WI38 (cell line): ENCODE data around the gene TSPAN2.

Experiments
- H3K4me3 ChIP-seq: 2 replicates; pipeline ENCODE4 v1.5.1; 2011; ENCODE audit warnings: low read depth, mild to moderate bottlenecking, control low read depth, low read length
- TF ChIP-seq, protein P1 (sequence below): IDR thresholded peaks from 2 replicates; pipeline ENCODE4 v1.5.1; 2012; ENCODE audit warnings: low read depth, mild to moderate bottlenecking, control low read depth, low read length

TSPAN2 gene

DNA sequence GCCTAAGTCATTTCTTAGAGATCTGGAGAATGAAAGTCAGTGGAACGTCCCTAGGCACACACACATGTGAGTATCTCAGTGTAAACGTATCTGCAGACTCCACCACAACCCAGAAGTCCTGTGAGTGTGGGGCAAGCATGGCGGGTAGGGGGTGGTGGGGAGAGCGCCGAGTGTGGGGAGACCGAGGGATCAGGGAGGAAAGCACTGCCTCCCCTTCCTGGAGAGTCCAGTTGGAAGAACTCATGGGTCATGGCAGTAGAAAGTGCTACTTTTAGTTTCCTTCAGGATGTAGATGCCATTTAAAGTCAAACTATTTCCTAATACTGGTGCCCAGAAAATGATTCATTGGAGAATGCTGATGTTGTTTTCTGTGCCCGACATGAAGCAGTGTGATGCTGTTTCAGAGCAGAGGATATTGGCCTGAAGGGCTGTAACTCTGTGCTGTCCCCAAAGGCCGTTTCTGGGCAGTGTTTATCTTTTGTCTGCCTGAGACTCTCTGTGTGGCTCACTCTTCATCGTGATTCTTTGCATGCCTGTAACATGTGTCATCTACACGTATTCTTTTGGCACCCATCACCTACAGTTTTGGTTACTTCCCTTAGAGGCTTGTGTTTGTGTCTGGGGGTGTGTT lies 45.7 kb upstream of the TSPAN2 start:
- H3K4me3 ChIP-seq, result no peak overlapping the region
- TF ChIP-seq, protein P1, sequence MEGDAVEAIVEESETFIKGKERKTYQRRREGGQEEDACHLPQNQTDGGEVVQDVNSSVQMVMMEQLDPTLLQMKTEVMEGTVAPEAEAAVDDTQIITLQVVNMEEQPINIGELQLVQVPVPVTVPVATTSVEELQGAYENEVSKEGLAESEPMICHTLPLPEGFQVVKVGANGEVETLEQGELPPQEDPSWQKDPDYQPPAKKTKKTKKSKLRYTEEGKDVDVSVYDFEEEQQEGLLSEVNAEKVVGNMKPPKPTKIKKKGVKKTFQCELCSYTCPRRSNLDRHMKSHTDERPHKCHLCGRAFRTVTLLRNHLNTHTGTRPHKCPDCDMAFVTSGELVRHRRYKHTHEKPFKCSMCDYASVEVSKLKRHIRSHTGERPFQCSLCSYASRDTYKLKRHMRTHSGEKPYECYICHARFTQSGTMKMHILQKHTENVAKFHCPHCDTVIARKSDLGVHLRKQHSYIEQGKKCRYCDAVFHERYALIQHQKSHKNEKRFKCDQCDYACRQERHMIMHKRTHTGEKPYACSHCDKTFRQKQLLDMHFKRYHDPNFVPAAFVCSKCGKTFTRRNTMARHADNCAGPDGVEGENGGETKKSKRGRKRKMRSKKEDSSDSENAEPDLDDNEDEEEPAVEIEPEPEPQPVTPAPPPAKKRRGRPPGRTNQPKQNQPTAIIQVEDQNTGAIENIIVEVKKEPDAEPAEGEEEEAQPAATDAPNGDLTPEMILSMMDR, result no peak

DNA sequence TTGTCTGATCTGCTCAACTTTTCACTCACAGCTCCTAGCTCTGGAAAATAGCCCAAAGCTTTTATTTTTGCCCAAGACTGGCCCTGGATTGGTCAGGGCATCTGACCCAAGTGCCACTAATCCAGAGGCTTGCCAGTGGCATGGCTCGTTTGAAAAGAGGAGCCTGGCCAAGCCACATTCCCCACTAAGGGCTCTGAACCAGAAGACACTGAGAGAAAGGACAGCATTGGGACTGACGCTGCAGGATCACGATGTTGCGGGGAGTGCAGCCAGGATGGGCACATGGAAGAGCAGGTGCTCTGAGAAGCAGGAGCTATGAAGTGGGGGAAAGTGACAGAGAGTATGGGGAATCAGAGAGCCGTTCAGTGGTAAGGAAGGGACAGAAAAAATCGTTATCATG lies 44.9 kb upstream of the TSPAN2 start:
- TF ChIP-seq, protein P1, result no peak
- H3K4me3 ChIP-seq, result no peak overlapping the region

DNA sequence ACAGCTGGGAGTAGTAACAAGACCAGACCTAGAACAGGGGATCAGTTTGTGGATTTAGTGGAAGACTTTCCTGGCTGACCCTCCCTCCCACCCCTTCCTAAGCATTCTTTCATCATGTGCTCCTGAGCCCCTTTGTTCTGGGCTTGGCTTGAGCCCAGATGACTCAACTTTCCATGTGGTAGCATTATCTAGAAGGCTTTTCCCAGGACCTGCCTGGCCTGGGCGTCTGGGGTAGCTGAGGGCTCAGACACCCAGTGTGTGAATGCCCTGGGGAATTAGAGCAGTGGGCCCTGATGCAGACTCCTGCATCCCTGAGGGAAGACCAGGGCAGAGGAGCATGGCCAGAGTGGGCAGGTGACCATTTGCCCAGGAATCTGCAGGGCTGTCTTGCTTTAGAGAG lies 44.1 kb upstream of the TSPAN2 start:
- H3K4me3 ChIP-seq, result no peak overlapping the region
- TF ChIP-seq, protein P1, result no peak

DNA sequence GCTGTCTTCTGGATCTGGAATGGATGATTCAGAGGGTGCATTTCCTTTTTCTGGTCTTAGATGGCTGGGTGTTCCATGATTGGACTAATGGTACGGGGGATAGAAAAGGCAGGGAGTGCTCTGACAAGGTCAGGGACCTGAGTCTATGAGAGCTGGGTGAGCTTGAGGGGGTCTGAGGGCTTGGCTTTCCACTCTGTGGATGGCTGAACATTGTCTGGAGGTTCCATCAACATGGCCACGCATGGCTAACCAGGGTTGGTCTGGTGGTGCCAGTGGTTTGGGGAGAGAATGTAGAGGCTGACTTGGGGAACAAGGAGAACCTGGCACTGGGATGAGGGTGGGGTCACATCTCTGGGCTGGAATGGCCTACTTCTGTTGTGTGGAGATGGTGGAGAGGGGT lies 41.5 kb upstream of the TSPAN2 start:
- H3K4me3 ChIP-seq, result no peak overlapping the region
- TF ChIP-seq, protein P1, result no peak

DNA sequence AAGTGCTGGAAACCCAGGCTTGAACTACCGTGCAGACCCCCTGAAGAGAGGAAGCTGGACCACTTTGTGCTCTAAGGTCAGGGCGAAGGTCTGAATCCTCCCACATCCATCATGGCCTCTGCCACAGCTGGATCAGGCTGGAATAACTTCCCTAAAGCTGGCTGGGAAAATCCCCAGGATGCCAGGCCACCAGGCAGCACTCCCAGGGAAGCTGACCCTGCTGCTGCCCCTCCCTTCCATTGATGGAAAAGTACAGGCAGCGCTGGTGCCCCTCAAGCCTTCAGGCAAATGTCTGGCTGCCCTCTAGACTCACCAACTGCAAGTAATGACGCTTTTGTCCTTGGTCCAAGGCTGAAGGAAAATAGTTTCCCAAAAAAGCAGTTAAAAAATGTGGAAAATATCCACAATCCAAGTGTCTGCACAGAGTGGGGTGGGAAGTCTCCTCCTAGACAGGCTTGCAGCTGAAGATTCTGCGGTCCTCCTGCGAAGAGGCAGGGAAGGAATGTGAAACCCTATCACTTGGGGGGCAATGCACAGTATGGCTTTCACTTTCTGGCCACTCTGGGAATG lies 39.9 kb upstream of the TSPAN2 start:
- TF ChIP-seq, protein P1, result no peak

DNA sequence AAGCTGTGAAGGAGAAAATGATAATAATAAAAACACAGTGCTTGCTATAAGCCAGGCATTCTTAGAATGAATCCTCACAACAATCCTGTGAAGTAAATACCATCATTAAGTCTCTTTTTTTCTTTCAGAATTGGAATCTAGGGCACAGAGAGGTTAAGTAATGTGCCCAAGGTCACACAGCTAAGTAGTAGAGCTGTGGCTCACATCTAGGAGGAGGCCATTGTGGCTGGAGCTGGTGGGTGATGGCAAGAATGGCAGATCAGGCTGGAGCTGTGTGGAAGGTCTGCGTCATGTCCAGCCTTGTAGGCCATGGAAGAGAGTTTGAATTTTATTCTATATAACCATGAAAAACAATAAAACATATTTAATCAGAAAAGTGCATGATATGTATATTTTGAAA lies 38.2 kb upstream of the TSPAN2 start:
- TF ChIP-seq, protein P1, result no peak
- H3K4me3 ChIP-seq, result no peak overlapping the region

More for the DNA sequence above, 39.9 kb upstream of the TSPAN2 start:
- no peak overlapping the region for H3K4me3 ChIP-seq

DNA sequence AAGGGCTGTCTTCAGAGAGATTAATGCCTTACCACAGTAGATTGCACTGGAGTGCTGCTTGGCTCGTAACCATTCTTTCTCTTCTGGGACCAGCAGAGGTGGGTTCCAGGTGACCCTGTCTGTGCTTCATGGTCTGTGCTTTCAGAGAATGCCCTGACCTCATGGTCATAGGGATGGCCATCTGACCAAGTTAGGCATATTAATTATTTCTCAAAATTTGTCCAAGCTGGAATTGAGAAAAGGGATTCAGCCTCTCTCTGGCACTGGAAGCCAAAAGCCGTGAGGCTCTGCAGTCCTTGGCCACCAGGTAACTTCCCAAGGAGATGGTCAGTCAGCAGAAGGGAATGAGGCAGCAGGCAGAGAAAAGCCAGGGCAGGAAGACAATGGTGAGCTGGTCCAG lies 37.2 kb upstream of the TSPAN2 start:
- TF ChIP-seq, protein P1, result no peak
- H3K4me3 ChIP-seq, result no peak overlapping the region
